Kidney (tissue), 14 donors: ENCODE results near the gene CDK1. TPM values are rescaled to one million over a fixed set of nuclear protein-coding genes. Genes with fewer than 3 reads are reported as not detected.

ENCODE experiments used
- DNase-seq, 5 donors: peaks; one replicate each; pipeline ENCODE4 v3.0.0-alpha.2; 2013 to 2020
- FAIRE-seq: peaks from 2 replicates; lab custom pipeline; 2012; peaks lifted over from hg19 to GRCh38; lab: Jason Lieb, UNC
- H3K27ac ChIP-seq, 2 donors: one replicate each; pipeline ENCODE4 v1.7.0; 2013; ENCODE audit warnings: low read depth in 2 of 2, low read length in 2 of 2, inconsistent platforms in 1 of 2
- H3K27me3 ChIP-seq: one replicate; pipeline ENCODE4 v1.7.1; 2013; ENCODE audit warnings: low read length, inconsistent platforms; ENCODE audit not compliant: control insufficient read depth, insufficient read depth
- H3K36me3 ChIP-seq, 3 donors: one replicate each; pipeline versions ENCODE4 v1.7.0 to v1.7.1; 2013; ENCODE audit warnings: low read length in 3 of 3, control low read depth in 1 of 3, inconsistent platforms in 1 of 3; ENCODE audit not compliant: insufficient read depth in 3 of 3, control insufficient read depth in 2 of 3
- H3K4me1 ChIP-seq, 3 donors: one replicate each; pipeline versions ENCODE4 v1.7.0 to v1.7.1; 2013; ENCODE audit warnings: low read length in 3 of 3, inconsistent platforms in 1 of 3, low read depth in 1 of 3; ENCODE audit not compliant: control insufficient read depth in 2 of 3, insufficient read depth in 2 of 3
- H3K4me3 ChIP-seq, 3 donors: one replicate each; pipeline versions ENCODE4 v1.7.0 to v1.8.1; 2013; ENCODE audit warnings: low read length in 3 of 3, control low read depth in 1 of 3, inconsistent platforms in 1 of 3
- H3K9ac ChIP-seq, 3 donors: one replicate each; pipeline versions ENCODE4 v1.7.0 to v1.7.1; 2013; ENCODE audit warnings: low read length in 3 of 3, control low read depth in 1 of 3, inconsistent platforms in 1 of 3
- H3K9me3 ChIP-seq, 3 donors: one replicate each; pipeline versions ENCODE4 v1.7.0 to v1.7.1; 2013; ENCODE audit warnings: low read length in 3 of 3, control low read depth in 1 of 3, inconsistent platforms in 1 of 3; ENCODE audit not compliant: control insufficient read depth in 2 of 3, insufficient read depth in 1 of 3
- intact Hi-C: fragments of 100-400 bp; cut with DNase I; formaldehyde crosslinking; loops from one replicate; pipeline ENCODE4 v1.11.1; 2022
- polyA plus RNA-seq: library from polyadenylated mRNA; stranded (reverse); fragments of 350-450 nt; fragmentation: Illumina TruSeq; extraction: RNeasy Lipid Tissue Mini Kit (QIAGEN cat#74804); gene quantifications from one replicate; pipeline ENCODE4 v1.2.3, GENCODE V29; 2014; ENCODE audit warnings: low read depth, low replicate concordance; ENCODE audit not compliant: insufficient read depth
- total RNA-seq: library from RNA; stranded (reverse); fragmentation: NEBNext Ultra II Directional; extraction: Animal tissue kit (Norgen Biotek cat#: 25700); gene quantifications from one replicate; pipeline ENCODE4 v1.2.1, GENCODE V29; 2021
- TF ChIP-seq, protein P1 (sequence below): IDR thresholded peaks from 3 replicates; pipeline ENCODE4 v1.5.1; 2012; ENCODE audit warnings: mild to moderate bottlenecking, moderate library complexity, borderline replicate concordance; ENCODE audit not compliant: insufficient read depth; ENCODE audit errors: extremely low read depth
- donor health status: control.
- donor health status: control.
- donor health status: control.
- donor health status: control.
- donor health status: control.
- donor health status: DM: yes; HTN: yes; CAD: no.
- donor health status: Normal renal cell carcinoma (clear cell type).

Gene CDK1
- total and polyA plus RNA-seq, 2 donors from 2014 or later, result 3.1 to 3.3 TPM

GRCh38 chr10:60788544-60788943, 10.3 kb downstream of the CDK1 start:
- Histone ChIP-seq H3K9me3 (no peaks in the 10 kb centered on the region), H3K36me3 (no peaks in the 10 kb centered on the region), H3K4me1 (no peaks in the 10 kb centered on the region), H3K27me3 (no peaks in the 10 kb centered on the region), H3K27ac (no peak overlapping the region), H3K9ac (no peak overlapping the region), H3K4me3 (no peak overlapping the region)
- FAIRE-seq (no peak), DNase-seq (no peak)
- TF ChIP-seq, protein P1, sequence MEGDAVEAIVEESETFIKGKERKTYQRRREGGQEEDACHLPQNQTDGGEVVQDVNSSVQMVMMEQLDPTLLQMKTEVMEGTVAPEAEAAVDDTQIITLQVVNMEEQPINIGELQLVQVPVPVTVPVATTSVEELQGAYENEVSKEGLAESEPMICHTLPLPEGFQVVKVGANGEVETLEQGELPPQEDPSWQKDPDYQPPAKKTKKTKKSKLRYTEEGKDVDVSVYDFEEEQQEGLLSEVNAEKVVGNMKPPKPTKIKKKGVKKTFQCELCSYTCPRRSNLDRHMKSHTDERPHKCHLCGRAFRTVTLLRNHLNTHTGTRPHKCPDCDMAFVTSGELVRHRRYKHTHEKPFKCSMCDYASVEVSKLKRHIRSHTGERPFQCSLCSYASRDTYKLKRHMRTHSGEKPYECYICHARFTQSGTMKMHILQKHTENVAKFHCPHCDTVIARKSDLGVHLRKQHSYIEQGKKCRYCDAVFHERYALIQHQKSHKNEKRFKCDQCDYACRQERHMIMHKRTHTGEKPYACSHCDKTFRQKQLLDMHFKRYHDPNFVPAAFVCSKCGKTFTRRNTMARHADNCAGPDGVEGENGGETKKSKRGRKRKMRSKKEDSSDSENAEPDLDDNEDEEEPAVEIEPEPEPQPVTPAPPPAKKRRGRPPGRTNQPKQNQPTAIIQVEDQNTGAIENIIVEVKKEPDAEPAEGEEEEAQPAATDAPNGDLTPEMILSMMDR, result no peak
- intact Hi-C loops, result no loop called here

- no peaks in the 10 kb centered on the region for H3K9me3 ChIP-seq
- H3K4me1 ChIP-seq, result no peaks in the 10 kb centered on the region
- no peaks in the 10 kb centered on the region for H3K27me3 ChIP-seq
- no peak overlapping the region for H3K27ac ChIP-seq
- TF ChIP-seq, protein P1, result no peak
- no peak for FAIRE-seq
- intact Hi-C loops, result no loop called here
- no peak overlapping the region for H3K4me3 ChIP-seq
- H3K9ac ChIP-seq, result no peak overlapping the region
- no peaks in the 10 kb centered on the region for H3K36me3 ChIP-seq
- DNase-seq, result no peak
These were observed 11.1 kb downstream of the CDK1 start for GRCh38 chr10:60789340-60789739.

- FAIRE-seq (no peak), DNase-seq (no peak)
- TF ChIP-seq, protein P1, result no peak
- no peaks in the 10 kb centered on the region for H3K27me3 ChIP-seq
- no peaks in the 10 kb centered on the region for H3K4me1 ChIP-seq
- no peak overlapping the region for H3K4me3 ChIP-seq
- H3K27ac ChIP-seq, result no peak overlapping the region
- H3K9ac ChIP-seq, result no peak overlapping the region
- intact Hi-C loops, result no loop called here
- no peaks in the 10 kb centered on the region for H3K36me3 ChIP-seq
- H3K9me3 ChIP-seq, result no peaks in the 10 kb centered on the region
These were observed 16.7 kb downstream of the CDK1 start for GRCh38 chr10:60794953-60795352.
